ENCODE data around the gene COQ7. TPM values are rescaled to one million over a fixed set of nuclear protein-coding genes. Genes with fewer than 3 reads are reported as not detected.

COQ7 gene
- total RNA-seq, 4 donors from 2014 or later, result 18.1 to 40.4 (median 27.1) TPM

GRCh38 chr16:19029980-19030379, 37.4 kb upstream of the COQ7 start:
- no peaks in the 10 kb centered on the region for H3K9me3 ChIP-seq
- no peak for DNase-seq
- peaks cover 0 to 5% (median 0%) of the 10 kb centered on the region in 4 donors for H3K4me1 ChIP-seq
- no peaks in the 10 kb centered on the region for H3K27me3 ChIP-seq
- in situ Hi-C loops (cut with MboI; ENCODE audit: low pct_ligation_motif_present in 1 of 4, low pct_unique_long_range_greater_than_20kb in 1 of 4, low sequenced_read_pairs in 3 of 4) (no loop called here), intact Hi-C loops (cut with DNase I; ENCODE audit: low total_unique reads) (no loop called here)
- WGBS, 2 donors (ENCODE audit: low coverage in 1 of 2), result 77% methylated on average over 6 of the region's 6 CpGs; no CpG with 5 or more reads in 1 of the 2 donors
- no peak overlapping the region for H3K4me3 ChIP-seq
- no peak for TF ChIP-seq POLR2AphosphoS5 (IDR thresholded peaks at IDR 0.05)
- no peak for TF ChIP-seq CTCF (IDR thresholded peaks at IDR 0.05)
- no peak for TF ChIP-seq EP300 (IDR thresholded peaks at IDR 0.05; ENCODE audit: low read depth)
- no peak for TF ChIP-seq POLR2A (IDR thresholded peaks at IDR 0.05)
- H3K27ac ChIP-seq, result no peak overlapping the region
- H3K36me3 ChIP-seq, result no peaks in the 10 kb centered on the region

GRCh38 chr16:19031738-19032137, 35.7 kb upstream of the COQ7 start:
- H3K4me3 ChIP-seq, result no peak overlapping the region
- DNase-seq, result no peak
- intact Hi-C loops (cut with DNase I; ENCODE audit: low total_unique reads) (no loop called here), in situ Hi-C loops (cut with MboI; ENCODE audit: low pct_ligation_motif_present in 1 of 4, low pct_unique_long_range_greater_than_20kb in 1 of 4, low sequenced_read_pairs in 3 of 4) (no loop called here)
- no peak overlapping the region for H3K27ac ChIP-seq
- no peaks in the 10 kb centered on the region for H3K9me3 ChIP-seq
- H3K27me3 ChIP-seq, result no peaks in the 10 kb centered on the region
- 50 to 71% methylated on average over 3 to 4 of the region's 4 CpGs for WGBS, 2 donors (ENCODE audit: low coverage in 1 of 2)
- H3K36me3 ChIP-seq, result no peaks in the 10 kb centered on the region
- TF ChIP-seq POLR2AphosphoS5 (IDR thresholded peaks at IDR 0.05), result no peak
- no peak for TF ChIP-seq CTCF (IDR thresholded peaks at IDR 0.05)
- TF ChIP-seq EP300 (IDR thresholded peaks at IDR 0.05; ENCODE audit: low read depth), result no peak
- TF ChIP-seq POLR2A (IDR thresholded peaks at IDR 0.05), result no peak
- H3K4me1 ChIP-seq, result peaks cover 0 to 5% (median 0%) of the 10 kb centered on the region in 4 donors

- no peak for DNase-seq
- intact Hi-C loops (cut with DNase I; ENCODE audit: low total_unique reads) (no loop called here), in situ Hi-C loops (cut with MboI; ENCODE audit: low pct_ligation_motif_present in 1 of 4, low pct_unique_long_range_greater_than_20kb in 1 of 4, low sequenced_read_pairs in 3 of 4) (no loop called here)
- no peaks in the 10 kb centered on the region for H3K9me3 ChIP-seq
- H3K27me3 ChIP-seq, result no peaks in the 10 kb centered on the region
- WGBS, 2 donors (ENCODE audit: low coverage in 1 of 2), result 83 to 92% methylated on average over 1 of the region's 1 CpG
- TF ChIP-seq CTCF (IDR thresholded peaks at IDR 0.05), result no peak
- TF ChIP-seq EP300 (IDR thresholded peaks at IDR 0.05; ENCODE audit: low read depth), result no peak
- no peak for TF ChIP-seq POLR2A (IDR thresholded peaks at IDR 0.05)
- TF ChIP-seq POLR2AphosphoS5 (IDR thresholded peaks at IDR 0.05), result no peak
- H3K27ac ChIP-seq, result no peak overlapping the region
- no peaks in the 10 kb centered on the region for H3K4me1 ChIP-seq
- H3K4me3 ChIP-seq, result no peak overlapping the region
- no peaks in the 10 kb centered on the region for H3K36me3 ChIP-seq
Measured at GRCh38 chr16:19033761-19034160, 33.7 kb upstream of the COQ7 start.

- Histone ChIP-seq H3K27me3 (no peaks in the 10 kb centered on the region), H3K9me3 (no peaks in the 10 kb centered on the region), H3K4me3 (no peak overlapping the region), H3K36me3 (no peaks in the 10 kb centered on the region), H3K27ac (no peak overlapping the region), H3K4me1 (no peaks in the 10 kb centered on the region)
- no peak for DNase-seq
- 93 to 100% methylated on average over 1 to 2 of the region's 2 CpGs for WGBS, 2 donors (ENCODE audit: low coverage in 1 of 2)
- in situ Hi-C loops (cut with MboI; ENCODE audit: low pct_ligation_motif_present in 1 of 4, low pct_unique_long_range_greater_than_20kb in 1 of 4, low sequenced_read_pairs in 3 of 4), result no loop called here
- intact Hi-C loops (cut with DNase I; ENCODE audit: low total_unique reads), result no loop called here
- TF ChIP-seq CTCF (IDR thresholded peaks at IDR 0.05), result no peak
- TF ChIP-seq POLR2A (IDR thresholded peaks at IDR 0.05), result no peak
- no peak for TF ChIP-seq POLR2AphosphoS5 (IDR thresholded peaks at IDR 0.05)
- TF ChIP-seq EP300 (IDR thresholded peaks at IDR 0.05; ENCODE audit: low read depth), result no peak
Measured at GRCh38 chr16:19040400-19040799, 27.0 kb upstream of the COQ7 start.

Data from transverse colon (tissue), 4 donors.